Superior temporal gyrus (tissue), 1 donor: ENCODE data around the gene OR10K2.
"Not testable (repeated sequence)": the region's sequence is repeated elsewhere in the genome, so short reads cannot be mapped to it uniquely, and the experiment has no call there.

Experiments used
- DNase-seq: peaks from one replicate; pipeline ENCODE4 v3.0.0-alpha.2; 2016; ENCODE audit errors: extremely low spot score

OR10K2 gene

GRCh38 chr1:158426137-158426536 lies at the start of gene OR10K2:
OR10K2 (minus strand) TSS chr1:158426237; CDS start chr1:158420866, 5,371 bp downstream.
- DNase-seq, result no peak

- DNase-seq, result no peak
Observed at GRCh38 chr1:158471920-158472319, 45.9 kb upstream of the OR10K2 start, which contains the start of gene OR10R2. OR10R2 (plus strand) TSS chr1:158472220; CDS start chr1:158472326, 106 bp downstream.

GRCh38 chr1:158461534-158461933 lies 35.5 kb upstream of the OR10K2 start, which contains the start of gene OR10K1:
OR10K1 (plus strand) TSS chr1:158461834; CDS start chr1:158465562, 3,728 bp downstream.
- no peak for DNase-seq

GRCh38 chr1:158458263-158458662 lies 32.2 kb upstream of the OR10K2 start:
- no peak for DNase-seq

GRCh38 chr1:158457246-158457645 lies 31.2 kb upstream of the OR10K2 start:
- no peak for DNase-seq

- DNase-seq, result no peak
Observed at GRCh38 chr1:158454537-158454936, 28.5 kb upstream of the OR10K2 start.

GRCh38 chr1:158445376-158445775 lies 19.3 kb upstream of the OR10K2 start:
- no peak for DNase-seq

- DNase-seq, result no peak
Observed at GRCh38 chr1:158434741-158435140, 8.7 kb upstream of the OR10K2 start.

GRCh38 chr1:158430163-158430562 lies 4.1 kb upstream of the OR10K2 start:
- not testable (repeated sequence) for DNase-seq

GRCh38 chr1:158425027-158425426 lies 1.0 kb downstream of the OR10K2 start:
- DNase-seq, result no peak

GRCh38 chr1:158422212-158422611 lies 3.8 kb downstream of the OR10K2 start:
- no peak for DNase-seq

GRCh38 chr1:158417586-158417985 lies 8.5 kb downstream of the OR10K2 start:
- no peak for DNase-seq

- DNase-seq, result no peak
Observed at GRCh38 chr1:158414651-158415345, 11.2 kb downstream of the OR10K2 start.

- DNase-seq, result no peak
Observed at GRCh38 chr1:158407092-158407491, 18.9 kb downstream of the OR10K2 start.

- no peak for DNase-seq
Observed at GRCh38 chr1:158400871-158401270, 25.2 kb downstream of the OR10K2 start.

GRCh38 chr1:158398818-158399514 lies 27.1 kb downstream of the OR10K2 start, which contains the start of gene OR10T2:
OR10T2 (minus strand) TSS chr1:158399466; CDS start chr1:158399466, 0 bp downstream.
- no peak for DNase-seq

- no peak for DNase-seq
Observed at GRCh38 chr1:158396646-158397045, 29.4 kb downstream of the OR10K2 start.

GRCh38 chr1:158393476-158393875 lies 32.6 kb downstream of the OR10K2 start:
- no peak for DNase-seq

GRCh38 chr1:158391099-158391498 lies 34.9 kb downstream of the OR10K2 start:
- DNase-seq, result no peak

GRCh38 chr1:158390331-158390730 lies 35.7 kb downstream of the OR10K2 start:
- no peak for DNase-seq

- no peak for DNase-seq
Observed at GRCh38 chr1:158374860-158375259, 51.2 kb downstream of the OR10K2 start.

GRCh38 chr1:158374101-158374500 lies 51.9 kb downstream of the OR10K2 start:
- DNase-seq, result not testable (repeated sequence)
